ENCODE data around the gene CDK10. TPM values are rescaled to one million over a fixed set of nuclear protein-coding genes. Genes with fewer than 3 reads are reported as not detected.

The CDK10 gene
- total RNA-seq, 1 experiment from 2014 or later, result 52.6 TPM

- DNase-seq (ENCODE audit: low read depth, low spot score) (no peak), ATAC-seq (0 out of 2 replicates have a peak, but pooled peaks have one; percentile 0)
- Histone ChIP-seq H3K4me1 (ENCODE audit: control insufficient read depth, insufficient read depth, low read length) (peaks cover 8% of the 10 kb centered on the region), H3K4me3 (ENCODE audit: low read depth in 2 of 2, low read length in 2 of 2) (peak overlapping the region; percentile 61 to 68), H3K27ac (ENCODE audit: low read length) (peak overlapping the region; percentile 66; the same call in 1 of the 2 replicates), H3K9me3 (ENCODE audit: control insufficient read depth, insufficient read depth, low read depth, low read length) (no peaks in the 10 kb centered on the region), H3K27me3 (ENCODE audit: control insufficient read depth, insufficient read depth, low read length) (no peaks in the 10 kb centered on the region), H3K36me3 (ENCODE audit: control insufficient read depth, insufficient read depth, low read length) (no peaks in the 10 kb centered on the region; the same call in 1 of the 2 replicates)
- ChIA-PET POLR2A (no interaction called here), CTCF (no interaction called here)
- TF ChIP-seq CTCF (IDR thresholded peaks at IDR 0.05) (no peak), POLR2AphosphoS5 (IDR thresholded peaks at IDR 0.05; ENCODE audit: low read depth, low read length) (no peak), SIN3A (IDR thresholded peaks at IDR 0.05; ENCODE audit: borderline replicate concordance, insufficient read depth, low read depth, low read length) (no peak), REST (IDR thresholded peaks at IDR 0.05; ENCODE audit: insufficient read depth in 1 of 2, low read depth in 2 of 2, low read length in 1 of 2) (no peak), TCF7L2 (IDR thresholded peaks at IDR 0.05; ENCODE audit: low read depth, low read length) (no peak)
- intact Hi-C loops (cut with micrococcal nuclease; ENCODE audit: unreplicated experiment) (no loop called here), in situ Hi-C loops (cut with HindIII; ENCODE audit: low pct_unique_long_range_greater_than_20kb, low sequenced_read_pairs) (no loop called here)
- BruUV-seq (replicated peaks), result TSS peak; percentile 72
Observed at GRCh38 chr16:89722392-89723278, 36.1 kb downstream of the CDK10 start.

GRCh38 chr16:89723279-89724250 is 37.1 kb downstream of the CDK10 start:
- no peak for DNase-seq (ENCODE audit: low read depth, low spot score)
- Histone ChIP-seq H3K36me3 (ENCODE audit: control insufficient read depth, insufficient read depth, low read length) (no peaks in the 10 kb centered on the region; the same call in 1 of the 2 replicates), H3K4me3 (ENCODE audit: low read depth in 2 of 2, low read length in 2 of 2) (peak overlapping the region in 1 of 2 experiments; percentile 61; a peak in 2 of 4 replicates), H3K27me3 (ENCODE audit: control insufficient read depth, insufficient read depth, low read length) (no peaks in the 10 kb centered on the region), H3K4me1 (ENCODE audit: control insufficient read depth, insufficient read depth, low read length) (peaks cover 8% of the 10 kb centered on the region), H3K9me3 (ENCODE audit: control insufficient read depth, insufficient read depth, low read depth, low read length) (no peaks in the 10 kb centered on the region), H3K27ac (ENCODE audit: low read length) (no peak overlapping the region)
- in situ Hi-C loops (cut with HindIII; ENCODE audit: low pct_unique_long_range_greater_than_20kb, low sequenced_read_pairs), result no loop called here
- POLR2A ChIA-PET, result interaction anchor here (1.1 kb wide), 1 partner anchor 8 kb away, joined by 3 read pairs; no protein-coding TSS in a partner anchor
- intact Hi-C loops (cut with micrococcal nuclease; ENCODE audit: unreplicated experiment), result no loop called here
- ATAC-seq, result no peak
- CTCF ChIA-PET, result interaction anchor here (0.6 kb wide), 1 partner anchor 42 kb away, joined by 3 read pairs; no protein-coding TSS in a partner anchor
- BruUV-seq (replicated peaks), result no TSS peak
- TF ChIP-seq SIN3A (IDR thresholded peaks at IDR 0.05; ENCODE audit: borderline replicate concordance, insufficient read depth, low read depth, low read length) (no peak), POLR2AphosphoS5 (IDR thresholded peaks at IDR 0.05; ENCODE audit: low read depth, low read length) (no peak), CTCF (IDR thresholded peaks at IDR 0.05) (no peak), TCF7L2 (IDR thresholded peaks at IDR 0.05; ENCODE audit: low read depth, low read length) (no peak), REST (IDR thresholded peaks at IDR 0.05; ENCODE audit: insufficient read depth in 1 of 2, low read depth in 2 of 2, low read length in 1 of 2) (no peak)
